ENCODE results near the gene SCRT2. TPM values are rescaled to one million over a fixed set of nuclear protein-coding genes. Genes with fewer than 3 reads are reported as not detected.

Gene SCRT2
- total and polyA plus RNA-seq, 2 of the 8 experiments (the other 6 are each of a cell fraction or from before 2014, with no cell fraction given) = 0.12 to 0.34 TPM

DNA sequence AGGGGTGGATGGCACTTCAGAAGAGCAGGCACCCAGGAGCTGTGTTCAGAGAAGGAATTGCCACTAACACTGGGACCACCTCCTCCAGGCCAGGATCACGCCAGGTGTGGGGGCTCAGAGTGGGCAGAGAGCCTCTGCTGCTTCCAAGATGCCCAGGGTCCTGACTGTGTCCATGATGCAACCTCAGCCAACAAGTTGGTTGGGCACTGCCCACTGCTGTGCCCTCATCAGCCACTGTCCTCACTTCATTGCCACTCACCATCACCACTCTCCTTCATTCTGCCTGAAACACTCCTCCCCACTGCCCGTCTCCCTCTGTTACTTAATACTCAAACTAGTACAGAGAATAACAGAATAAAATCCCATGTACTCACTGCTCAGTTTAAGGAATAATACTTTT is 49.0 kb downstream of the SCRT2 start (continued):
- no peak for TF ChIP-seq CTBP2 (IDR thresholded peaks at IDR 0.05; ENCODE audit: borderline replicate concordance, insufficient read depth, insufficient read length, low read length)
- no peak for TF ChIP-seq TEAD4 (IDR thresholded peaks at IDR 0.05; ENCODE audit: low read depth, low read length)
